ENCODE measurements around the gene PROSER3.
A peak's percentile ranks its signal among the peaks of the same experiment; 100 is the strongest.
"Not testable (repeated sequence)": the region's sequence is repeated elsewhere in the genome, so short reads cannot be mapped to it uniquely, and the experiment has no call there.

The PROSER3 gene

DNA sequence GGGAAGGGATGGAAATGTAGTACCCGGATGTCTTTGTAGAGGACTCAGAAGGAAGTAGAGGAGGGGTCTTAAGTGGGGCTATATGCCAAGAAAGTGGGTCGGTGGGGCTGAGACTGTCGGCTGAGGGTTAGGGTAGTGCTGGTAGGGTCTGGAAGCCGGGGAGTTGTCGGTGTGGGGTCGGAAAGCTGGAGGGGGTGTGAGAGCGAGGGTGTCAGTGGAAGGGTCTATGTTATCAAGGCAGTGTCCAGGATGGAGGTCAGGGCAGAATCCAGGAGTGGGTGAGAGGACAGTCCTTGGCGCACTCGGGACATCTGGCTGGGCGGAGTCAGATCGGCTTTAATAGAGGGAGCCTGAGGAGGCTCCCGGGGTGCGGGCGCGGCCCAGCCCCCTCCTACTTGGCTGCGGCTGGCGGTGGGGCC is 2.8 kb upstream of the PROSER3 start:
- no peak for DNase-seq (ENCODE audit: low read depth)

GRCh38 chr19:35755550-35756376 is 2.2 kb upstream of the PROSER3 start:
- no peak for DNase-seq (ENCODE audit: low read depth)

DNA sequence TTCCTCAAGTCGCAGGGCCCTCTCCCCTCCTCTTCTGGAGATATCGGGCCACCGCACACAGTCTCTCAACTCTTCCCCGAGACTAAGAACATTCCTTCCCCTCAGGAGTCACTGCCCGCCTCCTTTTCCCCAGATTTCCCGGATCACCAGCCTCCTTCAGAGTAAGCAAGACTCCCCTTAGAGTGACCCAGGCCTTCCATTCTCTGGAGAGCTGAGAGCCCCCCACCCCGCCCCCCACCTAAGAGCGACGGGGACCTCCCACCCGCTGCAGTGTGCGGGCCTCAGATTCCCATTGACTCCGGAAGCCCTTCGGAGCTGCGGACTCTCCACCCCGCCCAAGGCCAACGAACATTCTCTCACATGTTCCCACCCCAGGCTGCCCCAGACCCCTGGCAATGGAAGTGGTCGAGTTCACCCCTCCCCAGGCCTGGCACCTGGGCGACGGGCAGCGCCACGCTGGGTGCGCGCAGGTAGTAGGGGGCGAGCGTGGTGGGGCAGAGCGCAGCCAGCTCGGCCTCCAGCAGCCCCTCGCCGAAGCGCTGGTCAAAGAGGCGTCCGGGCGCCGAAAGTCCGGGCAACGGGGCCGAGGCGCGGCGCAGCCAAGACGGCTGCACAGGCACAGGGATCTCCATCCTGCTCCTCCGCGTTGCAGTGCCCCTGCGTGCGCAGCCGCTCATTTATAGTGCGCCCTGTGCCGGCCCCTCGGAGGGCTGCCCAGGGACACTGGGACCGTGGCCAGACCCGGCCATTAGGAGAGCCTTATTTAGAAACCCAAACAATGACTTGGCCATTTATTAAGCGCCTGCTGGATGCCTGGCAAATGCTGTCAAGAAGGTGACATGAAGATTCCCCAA is 1.4 kb upstream of the PROSER3 start, which contains the start of gene HSPB6:
HSPB6 (minus strand) TSS at position 653 of the 854 bp plus-strand sequence; CDS start at position 632, 21 bp downstream.
- DNase-seq (ENCODE audit: low read depth) = no peak

DNA sequence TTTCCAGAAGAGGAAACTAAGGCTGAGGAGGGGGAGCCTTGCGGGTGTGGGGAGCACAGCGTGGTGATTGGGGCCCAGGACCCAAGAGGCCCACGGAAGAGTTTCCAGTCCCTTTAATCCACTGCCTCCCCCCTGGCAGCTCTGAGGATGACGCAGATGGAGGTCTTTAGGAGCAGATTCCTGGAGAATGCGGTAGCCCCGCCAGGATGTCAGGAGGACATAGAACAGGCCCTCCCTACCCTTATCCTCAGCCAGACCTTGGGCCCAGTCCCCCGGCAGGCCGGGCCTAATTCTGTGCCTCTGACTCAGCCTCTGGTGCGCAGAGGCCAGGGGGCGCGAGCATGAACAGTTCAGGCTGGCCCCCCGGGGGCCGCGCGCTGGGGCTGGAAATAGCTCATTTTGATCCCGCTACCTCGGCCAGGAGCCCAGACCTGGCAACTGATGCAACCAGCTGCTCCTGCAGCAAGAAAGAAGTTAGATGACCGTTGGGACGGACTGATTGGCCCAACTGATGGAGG is 686 bp upstream of the PROSER3 start:
- DNase-seq (ENCODE audit: low read depth) = no peak

GRCh38 chr19:35759697-35760096 is 1.7 kb downstream of the PROSER3 start:
- DNase-seq (ENCODE audit: low read depth) = no peak

- no peak for DNase-seq (ENCODE audit: low read depth)
Measured at GRCh38 chr19:35760711-35761349, 2.9 kb downstream of the PROSER3 start.

DNA sequence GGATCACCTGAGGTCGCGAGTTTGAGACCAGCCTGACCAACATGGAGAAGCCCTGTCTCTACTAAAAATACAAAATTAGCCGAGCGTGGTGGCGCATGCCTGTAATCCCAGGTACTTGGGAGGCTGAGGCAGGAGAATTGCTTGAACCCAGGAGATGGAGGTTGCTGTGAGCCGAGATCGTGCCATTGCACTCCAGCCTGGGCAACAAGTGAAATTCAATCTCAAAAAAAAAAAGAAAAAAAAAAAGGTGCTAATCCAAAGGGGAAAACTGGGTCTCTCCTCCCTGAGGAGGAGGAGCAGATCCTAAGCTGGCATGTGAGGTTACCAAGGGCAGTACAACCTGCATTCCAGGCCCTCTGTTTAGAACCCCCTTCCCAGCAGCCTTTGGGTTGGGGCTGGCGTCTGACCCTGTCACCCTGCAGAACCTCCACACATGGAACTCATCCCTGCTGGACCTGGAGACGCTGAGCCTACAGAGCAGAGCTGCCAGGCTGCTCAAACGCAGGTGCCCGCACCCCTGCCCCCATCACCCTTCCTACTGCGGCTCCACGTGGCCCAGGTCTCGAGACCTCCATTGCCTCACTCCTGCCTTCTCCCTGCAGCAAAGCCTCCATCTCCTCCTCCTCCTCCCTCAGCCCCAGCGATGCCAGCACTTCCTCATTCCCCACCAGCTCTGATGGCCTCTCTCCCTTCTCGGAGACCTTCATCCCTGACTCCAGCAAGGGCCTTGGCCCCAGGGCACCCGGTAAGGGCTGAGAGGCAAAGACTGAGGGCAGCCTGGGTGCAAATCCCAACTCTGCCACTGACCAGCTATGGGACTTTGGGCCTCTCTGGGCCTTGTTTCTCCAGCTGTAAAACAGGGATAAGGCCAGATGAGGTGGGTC is 6.7 kb downstream of the PROSER3 start:
- DNase-seq (ENCODE audit: low read depth) = no peak

- no peak for DNase-seq (ENCODE audit: low read depth)
Measured at GRCh38 chr19:35766571-35767104, 8.7 kb downstream of the PROSER3 start.

GRCh38 chr19:35767288-35768081 is 9.5 kb downstream of the PROSER3 start:
- no peak for DNase-seq (ENCODE audit: low read depth)

DNA sequence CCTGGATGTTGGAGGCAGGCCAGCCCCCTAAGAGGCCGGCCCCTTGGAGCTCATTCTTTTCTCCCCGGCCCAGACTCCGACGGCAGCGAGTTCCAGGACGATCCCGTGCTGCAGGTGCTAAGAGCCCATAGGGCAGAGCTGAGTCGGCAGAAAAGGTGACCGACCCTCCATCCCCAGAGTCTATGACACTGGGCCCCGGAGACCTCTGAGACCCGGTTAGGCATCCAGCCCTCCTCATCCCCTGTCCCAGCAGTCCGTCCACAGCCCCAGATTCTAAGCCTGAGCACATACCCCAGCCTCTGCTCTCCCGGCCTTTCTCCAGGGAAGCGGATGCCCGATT is 10.1 kb downstream of the PROSER3 start:
- no peak for DNase-seq (ENCODE audit: low read depth)

DNA sequence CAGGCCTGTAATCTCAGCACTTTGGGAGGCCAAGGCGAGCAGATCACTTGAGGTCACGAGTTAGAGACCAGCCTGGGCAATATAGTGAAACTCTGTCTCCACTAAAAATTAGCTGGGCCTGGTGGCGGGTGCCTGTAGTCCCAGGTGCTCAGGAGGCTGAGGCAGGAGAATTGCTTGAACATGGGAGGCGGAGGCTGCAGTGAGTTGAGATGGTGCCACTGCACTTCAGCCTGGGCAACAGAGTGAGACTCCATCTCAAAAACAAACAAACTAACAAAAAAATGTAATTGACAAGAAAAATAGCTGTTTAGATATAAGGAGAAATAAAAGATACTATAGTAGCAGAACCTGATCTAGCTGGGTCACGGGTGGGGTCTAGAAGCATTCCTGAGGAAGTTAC is 14.4 kb downstream of the PROSER3 start:
- DNase-seq (ENCODE audit: low read depth) = not testable (repeated sequence)

- no peak for DNase-seq (ENCODE audit: low read depth)
Measured at GRCh38 chr19:35773020-35773806, 15.2 kb downstream of the PROSER3 start.

GRCh38 chr19:35774274-35775045 is 16.5 kb downstream of the PROSER3 start:
- no peak for DNase-seq (ENCODE audit: low read depth)

GRCh38 chr19:35775046-35775297 is 17.0 kb downstream of the PROSER3 start:
- DNase-seq (ENCODE audit: low read depth) = no peak

DNA sequence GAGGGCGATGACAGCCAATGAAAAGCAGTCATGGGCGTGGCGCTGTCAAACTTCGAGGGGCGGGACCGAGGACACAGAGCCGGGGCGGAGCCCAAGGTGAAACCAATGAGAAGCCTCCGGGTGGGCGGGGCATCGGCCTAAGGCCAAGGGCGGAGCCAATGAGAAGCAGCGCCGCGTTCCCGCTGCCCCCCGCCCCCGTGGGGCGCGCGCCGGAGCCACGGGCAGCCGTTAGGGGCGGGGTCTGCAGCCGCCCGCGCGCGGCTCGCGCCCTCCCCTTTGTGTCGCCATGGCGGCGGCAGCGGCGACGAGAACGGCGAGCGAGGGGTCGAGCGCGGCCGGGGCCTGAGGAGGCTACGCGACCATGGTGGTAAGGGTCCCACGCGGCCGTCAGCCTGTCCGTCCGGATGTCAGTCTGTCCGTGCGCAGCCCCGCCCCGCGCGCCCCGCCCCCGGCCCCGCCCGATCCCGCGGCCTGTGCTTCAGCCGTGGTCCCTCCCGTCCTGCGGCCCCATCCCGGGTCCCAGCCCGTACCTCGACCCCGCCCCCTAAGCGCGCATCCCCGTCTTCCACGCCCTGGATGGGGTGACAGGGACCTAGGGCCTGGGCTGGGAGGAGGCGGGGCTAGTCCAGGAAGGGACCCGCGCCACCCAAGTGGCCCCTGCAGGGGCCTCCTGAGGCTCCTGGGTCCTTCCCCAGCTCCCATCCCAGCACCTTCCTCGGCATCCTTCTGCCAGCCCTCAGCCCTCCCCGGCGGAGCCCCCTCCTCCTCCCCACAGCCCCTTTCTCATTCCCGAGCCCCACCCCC is 17.5 kb downstream of the PROSER3 start, which contains the start of gene ARHGAP33:
ARHGAP33 (plus strand) TSS at position 267 of the 804 bp plus-strand sequence; CDS start at position 362, 95 bp downstream.
- peak; percentile 98 for DNase-seq (ENCODE audit: low read depth)

DNA sequence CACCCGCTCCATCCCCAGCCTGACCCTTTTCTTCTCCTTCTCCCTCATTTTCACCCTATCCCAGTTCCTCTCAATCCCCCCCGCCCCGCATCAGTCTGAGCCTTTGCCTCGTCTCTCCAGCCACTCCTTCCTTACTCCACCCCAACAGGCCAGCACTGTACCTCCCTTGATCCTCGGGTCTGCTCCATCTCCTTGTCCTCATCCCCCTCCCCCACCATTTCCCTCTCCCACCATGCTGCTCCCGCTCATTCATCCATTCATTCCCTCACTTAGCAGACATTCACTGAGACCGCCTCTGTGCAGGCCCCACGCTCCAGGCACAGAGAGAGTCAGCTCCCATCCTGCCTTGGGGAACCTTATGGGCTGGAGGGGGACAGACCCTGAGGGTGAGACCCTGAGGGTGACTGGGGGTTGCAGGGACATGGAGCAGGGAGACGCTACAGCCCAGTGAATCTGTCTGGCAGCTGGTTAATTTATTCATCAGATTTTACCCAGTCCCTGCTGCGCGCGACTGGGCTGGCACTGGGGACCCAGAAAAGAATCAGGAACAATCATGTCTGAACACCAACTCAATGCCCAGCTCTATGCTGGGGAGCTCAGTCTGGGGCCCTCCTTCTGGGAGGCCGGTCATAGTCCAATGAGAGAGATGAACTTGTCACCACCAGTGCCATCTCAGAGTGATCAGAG is 18.3 kb downstream of the PROSER3 start:
- no peak for DNase-seq (ENCODE audit: low read depth)
